ENCODE data around the gene CYB561D1.
"Not testable (repeated sequence)": the region's sequence is repeated elsewhere in the genome, so short reads cannot be mapped to it uniquely, and the experiment has no call there.

CYB561D1 gene

GRCh38 chr1:109473284-109474057, 20.4 kb upstream of the CYB561D1 start:
- H3K4me3 Mint-ChIP-seq; intact Hi-C loops (cut with micrococcal nuclease); H3K4me1 Mint-ChIP-seq (ENCODE audit: low read depth); H3K9me3 Mint-ChIP-seq; H3K36me3 Mint-ChIP-seq (ENCODE audit: low read depth); H3K27ac Mint-ChIP-seq: not testable (repeated sequence)
- H3K27me3 Mint-ChIP-seq = peaks cover 63% of the 10 kb centered on the region

- Mint-ChIP-seq H3K36me3 (ENCODE audit: low read depth) (no peaks in the 10 kb centered on the region), H3K4me1 (ENCODE audit: low read depth) (peaks cover 22% of the 10 kb centered on the region), H3K9me3 (no peaks in the 10 kb centered on the region), H3K27ac (no peak overlapping the region), H3K27me3 (peaks cover 60% of the 10 kb centered on the region), H3K4me3 (no peak overlapping the region)
- intact Hi-C loops (cut with micrococcal nuclease) = no loop called here
These were observed 19.2 kb upstream of the CYB561D1 start for GRCh38 chr1:109474697-109475096.

DNA sequence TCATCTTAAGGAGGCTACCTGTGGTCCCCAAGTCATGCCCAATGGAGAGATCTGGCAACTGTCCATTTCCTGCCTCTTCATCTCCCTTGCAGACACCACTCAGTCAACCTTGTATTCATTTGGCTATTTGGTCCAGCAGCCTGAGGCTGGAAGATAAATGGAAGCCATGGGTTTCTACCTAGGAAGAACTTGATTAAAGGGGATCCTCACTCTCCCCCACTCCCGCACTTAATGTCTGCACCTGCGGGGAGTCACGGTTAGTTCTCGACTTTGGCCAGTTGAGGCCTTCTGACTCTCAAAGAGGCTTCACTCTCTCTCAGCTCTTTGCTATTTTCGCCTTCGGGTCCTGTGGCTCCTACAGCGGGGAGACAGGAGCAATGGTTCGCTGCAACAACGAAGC, 18.6 kb upstream of the CYB561D1 start:
- peaks cover 22% of the 10 kb centered on the region for H3K4me1 Mint-ChIP-seq (ENCODE audit: low read depth)
- H3K4me3 Mint-ChIP-seq = no peak overlapping the region
- H3K27ac Mint-ChIP-seq = no peak overlapping the region
- no peaks in the 10 kb centered on the region for H3K9me3 Mint-ChIP-seq
- intact Hi-C loops (cut with micrococcal nuclease) = no loop called here
- peaks cover 59% of the 10 kb centered on the region for H3K27me3 Mint-ChIP-seq
- no peaks in the 10 kb centered on the region for H3K36me3 Mint-ChIP-seq (ENCODE audit: low read depth)

- H3K27ac Mint-ChIP-seq = no peak overlapping the region
- no peaks in the 10 kb centered on the region for H3K36me3 Mint-ChIP-seq (ENCODE audit: low read depth)
- no peaks in the 10 kb centered on the region for H3K9me3 Mint-ChIP-seq
- H3K4me3 Mint-ChIP-seq = no peak overlapping the region
- H3K4me1 Mint-ChIP-seq (ENCODE audit: low read depth) = peaks cover 22% of the 10 kb centered on the region
- peaks cover 61% of the 10 kb centered on the region for H3K27me3 Mint-ChIP-seq
- intact Hi-C loops (cut with micrococcal nuclease) = no loop called here
These were observed 17.1 kb upstream of the CYB561D1 start for GRCh38 chr1:109476825-109477224.

DNA sequence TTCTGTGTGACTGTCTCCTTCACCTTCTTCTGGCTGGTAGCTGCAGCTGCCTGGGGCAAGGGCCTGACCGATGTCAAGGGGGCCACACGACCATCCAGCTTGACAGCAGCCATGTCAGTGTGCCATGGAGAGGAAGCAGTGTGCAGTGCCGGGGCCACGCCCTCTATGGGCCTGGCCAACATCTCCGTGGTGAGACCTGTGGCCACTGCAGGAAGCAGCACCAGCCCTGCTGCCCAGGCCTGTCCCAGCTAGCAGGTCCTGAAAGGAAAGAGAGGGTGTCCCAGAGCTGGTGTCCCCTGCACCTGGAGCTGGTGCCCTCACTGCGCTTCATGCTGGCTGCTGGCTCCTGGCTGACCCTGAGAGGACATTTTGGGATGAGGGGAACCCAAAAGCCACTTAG, 16.1 kb upstream of the CYB561D1 start:
- H3K27me3 Mint-ChIP-seq = peaks cover 61% of the 10 kb centered on the region
- intact Hi-C loops (cut with micrococcal nuclease) = no loop called here
- no peaks in the 10 kb centered on the region for H3K36me3 Mint-ChIP-seq (ENCODE audit: low read depth)

GRCh38 chr1:109478806-109479205, 15.1 kb upstream of the CYB561D1 start:
- peaks cover 59% of the 10 kb centered on the region for H3K27me3 Mint-ChIP-seq
- no peak overlapping the region for H3K27ac Mint-ChIP-seq
- intact Hi-C loops (cut with micrococcal nuclease) = no loop called here
- H3K4me3 Mint-ChIP-seq = no peak overlapping the region
- no peaks in the 10 kb centered on the region for H3K36me3 Mint-ChIP-seq (ENCODE audit: low read depth)
- no peaks in the 10 kb centered on the region for H3K9me3 Mint-ChIP-seq
- peaks cover 33% of the 10 kb centered on the region for H3K4me1 Mint-ChIP-seq (ENCODE audit: low read depth)

More for the DNA sequence above, 16.1 kb upstream of the CYB561D1 start:
- H3K27ac Mint-ChIP-seq = no peak overlapping the region
- H3K4me1 Mint-ChIP-seq (ENCODE audit: low read depth) = peaks cover 25% of the 10 kb centered on the region
- H3K4me3 Mint-ChIP-seq = no peak overlapping the region
- H3K9me3 Mint-ChIP-seq = no peaks in the 10 kb centered on the region

GRCh38 chr1:109479311-109479710, 14.6 kb upstream of the CYB561D1 start:
- H3K27ac Mint-ChIP-seq = peak overlapping the region; percentile 25
- H3K4me1 Mint-ChIP-seq (ENCODE audit: low read depth) = peaks cover 36% of the 10 kb centered on the region
- no peak overlapping the region for H3K4me3 Mint-ChIP-seq
- no peaks in the 10 kb centered on the region for H3K9me3 Mint-ChIP-seq
- peaks cover 56% of the 10 kb centered on the region for H3K27me3 Mint-ChIP-seq
- no peaks in the 10 kb centered on the region for H3K36me3 Mint-ChIP-seq (ENCODE audit: low read depth)
- intact Hi-C loops (cut with micrococcal nuclease) = no loop called here

GRCh38 chr1:109479901-109480300, 14.0 kb upstream of the CYB561D1 start:
- H3K27me3 Mint-ChIP-seq = peaks cover 52% of the 10 kb centered on the region
- peak overlapping the region; percentile 25 for H3K27ac Mint-ChIP-seq
- H3K36me3 Mint-ChIP-seq (ENCODE audit: low read depth) = no peaks in the 10 kb centered on the region
- intact Hi-C loops (cut with micrococcal nuclease) = loop anchor here (5.0 kb wide), 1 partner anchor 233 kb away; the partner anchor contains the start of gene CELSR2
- no peaks in the 10 kb centered on the region for H3K9me3 Mint-ChIP-seq
- H3K4me3 Mint-ChIP-seq = no peak overlapping the region
- H3K4me1 Mint-ChIP-seq (ENCODE audit: low read depth) = peaks cover 42% of the 10 kb centered on the region

DNA sequence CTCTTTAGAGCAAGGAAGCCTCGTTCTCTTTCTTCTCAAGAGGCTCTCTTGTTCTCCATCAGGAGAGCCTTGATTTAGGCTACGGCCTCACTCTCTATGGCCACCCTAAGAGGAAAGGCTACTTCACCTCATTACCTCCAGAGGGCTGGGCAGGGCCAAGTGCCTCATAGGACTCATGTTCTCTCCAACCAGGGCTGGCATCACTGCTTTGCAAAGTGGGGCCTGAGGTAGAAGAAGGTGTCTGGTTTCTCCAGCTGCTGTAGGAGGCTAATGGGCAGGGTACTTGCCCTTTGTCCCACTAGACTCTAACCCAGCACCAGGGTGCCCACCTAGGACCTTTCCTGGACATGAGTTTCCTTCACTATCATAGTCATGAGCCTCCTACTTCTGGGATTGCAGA, 12.2 kb upstream of the CYB561D1 start:
- H3K27me3 Mint-ChIP-seq = peaks cover 44% of the 10 kb centered on the region
- no peak overlapping the region for H3K4me3 Mint-ChIP-seq
- H3K36me3 Mint-ChIP-seq (ENCODE audit: low read depth) = no peaks in the 10 kb centered on the region
- H3K27ac Mint-ChIP-seq = no peak overlapping the region
- peaks cover 49% of the 10 kb centered on the region for H3K4me1 Mint-ChIP-seq (ENCODE audit: low read depth)
- intact Hi-C loops (cut with micrococcal nuclease) = loop anchor here (5.0 kb wide), 1 partner anchor 234 kb away; the partner anchor contains the start of gene CELSR2
- no peaks in the 10 kb centered on the region for H3K9me3 Mint-ChIP-seq

DNA sequence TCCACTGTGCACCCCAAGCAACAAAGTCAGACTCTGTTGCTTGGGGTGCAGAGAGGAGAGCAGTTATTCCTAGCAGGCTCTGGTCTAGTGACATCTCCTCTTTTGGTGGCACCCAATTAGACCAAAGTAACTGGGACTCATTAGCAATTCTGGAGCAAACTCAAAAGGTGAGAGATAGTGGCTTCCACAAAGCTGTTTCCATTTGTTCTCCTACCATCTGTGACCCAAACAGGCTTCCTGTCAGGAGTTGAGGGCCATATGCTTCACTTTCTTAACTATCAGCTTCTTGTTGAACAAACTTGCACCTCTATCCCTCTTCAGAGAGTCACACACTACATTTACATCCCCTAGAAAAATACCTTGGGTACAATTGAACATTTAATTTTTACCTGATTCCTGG, 11.7 kb upstream of the CYB561D1 start:
- no peak overlapping the region for H3K27ac Mint-ChIP-seq
- intact Hi-C loops (cut with micrococcal nuclease) = loop anchor here (5.0 kb wide), 1 partner anchor 235 kb away; the partner anchor contains the start of gene CELSR2
- peaks cover 49% of the 10 kb centered on the region for H3K4me1 Mint-ChIP-seq (ENCODE audit: low read depth)
- no peaks in the 10 kb centered on the region for H3K9me3 Mint-ChIP-seq
- H3K27me3 Mint-ChIP-seq = peaks cover 44% of the 10 kb centered on the region
- H3K4me3 Mint-ChIP-seq = no peak overlapping the region
- H3K36me3 Mint-ChIP-seq (ENCODE audit: low read depth) = peaks cover 1% of the 10 kb centered on the region

DNA sequence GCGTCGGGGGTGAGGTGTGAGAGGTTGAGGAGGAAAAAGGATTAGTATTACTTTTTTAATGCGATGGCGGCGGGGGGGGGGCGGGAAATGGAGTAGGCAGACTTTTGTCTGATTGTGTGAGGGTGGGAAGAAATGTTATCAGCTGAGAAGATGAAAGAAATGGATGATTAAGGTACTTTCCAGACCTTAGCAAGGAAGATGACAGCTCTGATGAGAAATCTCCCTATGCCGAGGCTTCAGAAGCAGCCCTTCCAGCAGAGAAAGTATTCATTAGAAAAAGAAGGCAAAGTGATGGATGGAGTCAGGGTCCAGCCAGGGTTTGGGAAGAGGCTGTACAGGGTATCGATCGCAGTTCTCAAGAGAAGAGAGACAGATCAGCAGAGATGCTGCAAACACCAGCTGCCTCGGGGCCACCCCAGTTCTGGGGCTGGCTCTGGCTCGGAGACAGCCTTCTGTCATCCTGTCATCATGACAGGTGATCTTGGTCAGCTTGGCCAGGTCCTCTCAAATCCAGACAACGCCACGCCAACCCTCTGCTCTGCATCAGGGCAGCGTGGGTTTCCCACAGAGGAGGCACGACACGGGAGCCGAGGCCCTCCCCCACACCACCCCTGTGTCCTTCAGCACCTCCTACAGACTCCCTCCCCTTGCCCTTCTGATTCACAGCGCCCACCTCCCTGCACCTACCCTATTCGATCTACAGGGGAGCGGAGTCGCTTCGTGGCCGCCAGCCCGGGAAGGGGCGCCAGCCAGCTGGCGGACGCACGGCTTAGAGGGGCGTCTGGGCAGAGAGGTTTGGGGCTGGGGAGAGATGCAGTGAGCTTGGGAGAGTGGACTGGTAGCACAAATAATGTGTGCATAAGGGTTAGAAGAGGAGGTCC, 10.9 kb upstream of the CYB561D1 start:
- no peaks in the 10 kb centered on the region for H3K9me3 Mint-ChIP-seq
- peak overlapping the region; percentile 77 for H3K27ac Mint-ChIP-seq
- peak overlapping the region; percentile 78 for H3K4me3 Mint-ChIP-seq
- intact Hi-C loops (cut with micrococcal nuclease) = loop anchor here (1.0 to 5.0 kb wide), 2 partner anchors 57 to 236 kb away; partner anchors contain the start of genes CELSR2 and PSMA5
- H3K27me3 Mint-ChIP-seq = peaks cover 44% of the 10 kb centered on the region
- H3K4me1 Mint-ChIP-seq (ENCODE audit: low read depth) = peaks cover 43% of the 10 kb centered on the region
- H3K36me3 Mint-ChIP-seq (ENCODE audit: low read depth) = peaks cover 9% of the 10 kb centered on the region

DNA sequence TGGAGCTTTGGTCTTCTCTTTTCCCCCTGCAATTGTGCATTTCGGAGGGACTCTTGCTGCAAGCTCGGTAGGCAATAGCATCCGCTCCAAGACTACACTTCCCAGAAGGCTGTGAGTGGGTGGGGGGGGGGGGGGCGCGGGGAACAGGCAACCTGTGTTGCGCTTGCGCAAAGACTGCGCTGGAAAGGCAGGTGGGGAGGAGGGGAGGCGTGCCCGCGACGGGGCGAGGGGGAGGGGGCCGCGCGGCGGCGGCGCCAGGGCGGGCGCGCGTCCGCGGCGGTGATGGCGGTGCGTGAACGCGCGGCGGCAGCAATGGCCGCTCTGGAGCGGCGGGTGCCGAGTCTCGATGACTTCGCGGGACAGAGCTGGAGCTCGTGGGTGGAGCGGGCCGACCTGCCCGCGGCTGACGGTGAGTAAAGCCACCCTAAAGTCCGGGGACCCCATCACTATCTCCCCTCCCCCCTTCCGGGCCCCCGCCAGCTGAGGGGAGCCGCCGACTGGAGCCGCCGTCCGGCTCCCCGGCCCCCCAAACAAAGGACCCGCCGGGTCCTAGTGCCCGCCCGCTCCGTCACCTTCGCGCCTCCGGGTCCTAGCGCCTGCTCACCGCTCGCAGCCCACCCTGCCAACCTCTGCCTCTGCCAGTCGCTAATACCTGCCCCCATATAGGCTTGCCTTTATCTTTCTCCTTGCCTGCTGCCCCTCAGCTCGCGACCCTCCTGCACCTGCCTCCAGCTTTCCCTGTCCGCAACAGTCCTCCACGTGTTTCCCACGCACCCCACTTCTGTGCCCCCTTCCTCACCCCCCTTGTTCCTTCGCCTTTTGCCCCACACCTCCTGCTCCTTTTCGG, 10.0 kb upstream of the CYB561D1 start, which contains the start of gene ATXN7L2:
Gene ATXN7L2, plus strand, starts transcription at position 234 of the 847 bp plus-strand sequence. Its CDS starts 49 bp downstream, at position 283.
- Mint-ChIP-seq H3K4me3 (peak within 1 kb of the TSS; percentile 82), H3K27ac (peak within 1 kb of the TSS; percentile 77), H3K27me3 (peaks cover 44% of the 10 kb centered on the region), H3K36me3 (ENCODE audit: low read depth) (peaks cover 16% of the 10 kb centered on the region), H3K9me3 (no peaks in the 10 kb centered on the region), H3K4me1 (ENCODE audit: low read depth) (peaks cover 35% of the 10 kb centered on the region)
- intact Hi-C loops (cut with micrococcal nuclease) = loop anchor here (1.0 to 5.0 kb wide), 2 partner anchors 58 to 237 kb away; partner anchors contain the start of genes CELSR2 and PSMA5

- intact Hi-C loops (cut with micrococcal nuclease) = loop anchor here (5.0 kb wide), 1 partner anchor 237 kb away; the partner anchor contains the start of gene CELSR2
- Mint-ChIP-seq H3K27me3 (peaks cover 38% of the 10 kb centered on the region), H3K4me1 (ENCODE audit: low read depth) (peaks cover 28% of the 10 kb centered on the region), H3K4me3 (peak overlapping the region; percentile 82), H3K36me3 (ENCODE audit: low read depth) (peaks cover 19% of the 10 kb centered on the region), H3K9me3 (no peaks in the 10 kb centered on the region), H3K27ac (peak overlapping the region; percentile 77)
These were observed 9.3 kb upstream of the CYB561D1 start for GRCh38 chr1:109484519-109484975.

Measured in dendritic cell treated with granulocyte-macrophage colony-stimulating factor and Interleukin-4, amounts not matched to agents 40 ng/mL and 50 ng/mL, for 4 days (primary cell).